Motor neuron (in vitro differentiated cells): ENCODE results near the gene WBP1. TPM values are rescaled to one million over a fixed set of nuclear protein-coding genes. Genes with fewer than 3 reads are reported as not detected.
"Not testable (repeated sequence)": the region's sequence is repeated elsewhere in the genome, so short reads cannot be mapped to it uniquely, and the experiment has no call there.

ENCODE experiments used
- ATAC-seq, 8 experiments: fragments of 200-7000 bp; cut with Tn5 transposase; replicated peaks in 6 of 8; 2 replicates each; pipeline ENCODE4 v1.8.0; 2021; ENCODE audit warnings: mild to moderate bottlenecking in 8 of 8, moderate library complexity in 8 of 8
- H3K27ac ChIP-seq, 2 donors: fragments of 250-450 bp; sonication (Bioruptor Pico); 2 replicates each; pipeline ENCODE4 v1.9.0; 2021; ENCODE audit warnings: antibody characterized with exemption in 2 of 2, mild to moderate bottlenecking in 2 of 2, moderate library complexity in 1 of 2
- H3K4me1 ChIP-seq, 2 donors: fragments of 250-450 bp; sonication (Bioruptor Pico); replicated peaks in 1 of 2; 2 replicates each; pipeline ENCODE4 v1.6.1; 2021; ENCODE audit warnings: antibody characterized with exemption in 2 of 2, mild to moderate bottlenecking in 2 of 2, moderate library complexity in 1 of 2
- H3K4me3 ChIP-seq, 5 donors: fragments of 250-450 bp; sonication (Bioruptor Pico); 2 replicates each; pipeline ENCODE4 v1.9.0; 2021; ENCODE audit warnings: antibody characterized with exemption in 5 of 5, mild to moderate bottlenecking in 5 of 5, moderate library complexity in 4 of 5
- WGBS, 10 experiments: fragments of 450-650 bp; shearing (Covaris generic); methylation state at CpG; one replicate each; pipeline ENCODE4 v1.0.0; 2022; 5-methylcytosine and 5-hydroxymethylcytosine counted together
- in situ Hi-C, 9 experiments: fragments of 400-800 bp; cut with MboI; loops; one replicate each; pipeline ENCODE4 v1.15.0; 2021; ENCODE audit warnings: low sequenced_read_pairs in 9 of 9, low pct_unique_long_range_greater_than_20kb in 2 of 9; ENCODE audit not compliant: unreplicated experiment in 9 of 9
- total RNA-seq, 8 experiments: library from RNA; unstranded; fragments of 300-600 nt; gene quantifications; 2 replicates each; pipeline versions ENCODE4 v1.2.3 to v1.2.4, GENCODE V29; 2022

Gene WBP1
- total RNA-seq, 8 experiments from 2014 or later = 55.2 to 117 (median 99.8) TPM

DNA sequence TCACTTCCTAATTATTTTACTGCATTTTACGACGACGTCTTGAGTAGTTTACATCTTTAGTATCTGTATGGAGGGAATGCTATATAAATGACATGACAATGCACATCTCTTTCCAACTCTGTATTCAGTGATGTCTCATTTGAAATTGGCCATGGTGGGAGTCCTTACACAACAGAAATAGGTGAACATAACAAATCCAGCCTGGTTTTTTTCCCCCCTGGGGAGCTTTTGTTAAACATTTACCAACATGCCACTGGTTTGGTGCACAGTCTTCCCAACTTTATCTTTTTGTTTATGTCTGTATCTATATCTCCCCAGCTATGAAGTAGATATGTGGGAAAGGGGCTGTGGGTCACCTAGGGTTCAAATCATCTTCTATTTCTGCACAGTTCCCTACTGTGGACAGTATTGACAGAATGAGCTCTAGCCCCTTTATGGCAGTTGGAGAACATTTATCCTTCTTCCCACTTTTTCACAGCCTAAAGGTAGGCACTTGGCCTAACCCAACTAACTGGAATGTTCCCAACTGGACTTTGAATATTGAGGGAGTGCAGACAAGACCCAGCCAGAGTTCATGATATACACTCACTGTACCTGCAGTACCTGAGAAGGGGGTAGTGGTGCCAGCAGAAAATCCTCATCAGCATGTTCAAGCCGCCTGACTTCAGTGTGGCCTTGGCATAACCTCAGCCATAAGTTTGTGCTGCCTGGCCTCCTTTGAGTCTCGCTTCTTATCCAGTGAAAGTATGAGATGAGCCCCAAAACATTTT lies 10.8 kb upstream of the WBP1 start:
- Histone ChIP-seq H3K27ac (no peak overlapping the region), H3K4me1 (no peaks in the 10 kb centered on the region), H3K4me3 (no peak overlapping the region)
- in situ Hi-C loops = no loop called here
- 56 to 95% (median 79%) methylated on average over 3 to 5 of the region's 5 CpGs; no CpG with 5 or more reads in 3 of the 10 experiments for WGBS, 10 experiments
- no peak for ATAC-seq

DNA sequence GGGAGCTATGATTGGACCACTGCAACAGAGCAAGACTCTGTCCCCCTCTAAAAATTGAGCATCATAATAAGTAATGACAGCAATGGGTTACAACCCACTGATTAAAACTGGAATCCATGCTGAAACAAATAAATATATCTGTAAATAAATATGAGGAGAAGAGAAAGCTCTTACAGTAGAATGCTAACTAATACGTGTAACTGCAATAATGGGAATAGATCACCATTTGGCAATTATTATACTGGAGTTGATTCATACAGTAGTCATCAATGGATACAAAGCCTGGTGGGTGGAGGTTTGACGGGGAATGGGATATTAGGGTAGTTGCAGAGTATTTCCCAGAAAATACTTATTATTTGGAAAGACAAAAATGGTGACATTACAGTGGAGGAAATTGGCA lies 9.5 kb upstream of the WBP1 start:
- in situ Hi-C loops = no loop called here
- 0 to 93% (median 57%) methylated on average over 1 to 2 of the region's 2 CpGs; no CpG with 5 or more reads in 3 of the 10 experiments for WGBS, 10 experiments
- H3K27ac ChIP-seq = no peak overlapping the region
- ATAC-seq = no peak
- no peaks in the 10 kb centered on the region for H3K4me1 ChIP-seq
- H3K4me3 ChIP-seq = no peak overlapping the region

- no peak for ATAC-seq
- H3K27ac ChIP-seq = no peak overlapping the region
- H3K4me3 ChIP-seq = no peak overlapping the region
- 25 to 73% (median 55%) methylated on average over 1 to 3 of the region's 3 CpGs; no CpG with 5 or more reads in 4 of the 10 experiments for WGBS, 10 experiments
- in situ Hi-C loops = no loop called here
- H3K4me1 ChIP-seq = peaks cover 2 to 4% of the 10 kb centered on the region in 2 donors
Observed at GRCh38 chr2:74450570-74451190, 7.6 kb upstream of the WBP1 start.

DNA sequence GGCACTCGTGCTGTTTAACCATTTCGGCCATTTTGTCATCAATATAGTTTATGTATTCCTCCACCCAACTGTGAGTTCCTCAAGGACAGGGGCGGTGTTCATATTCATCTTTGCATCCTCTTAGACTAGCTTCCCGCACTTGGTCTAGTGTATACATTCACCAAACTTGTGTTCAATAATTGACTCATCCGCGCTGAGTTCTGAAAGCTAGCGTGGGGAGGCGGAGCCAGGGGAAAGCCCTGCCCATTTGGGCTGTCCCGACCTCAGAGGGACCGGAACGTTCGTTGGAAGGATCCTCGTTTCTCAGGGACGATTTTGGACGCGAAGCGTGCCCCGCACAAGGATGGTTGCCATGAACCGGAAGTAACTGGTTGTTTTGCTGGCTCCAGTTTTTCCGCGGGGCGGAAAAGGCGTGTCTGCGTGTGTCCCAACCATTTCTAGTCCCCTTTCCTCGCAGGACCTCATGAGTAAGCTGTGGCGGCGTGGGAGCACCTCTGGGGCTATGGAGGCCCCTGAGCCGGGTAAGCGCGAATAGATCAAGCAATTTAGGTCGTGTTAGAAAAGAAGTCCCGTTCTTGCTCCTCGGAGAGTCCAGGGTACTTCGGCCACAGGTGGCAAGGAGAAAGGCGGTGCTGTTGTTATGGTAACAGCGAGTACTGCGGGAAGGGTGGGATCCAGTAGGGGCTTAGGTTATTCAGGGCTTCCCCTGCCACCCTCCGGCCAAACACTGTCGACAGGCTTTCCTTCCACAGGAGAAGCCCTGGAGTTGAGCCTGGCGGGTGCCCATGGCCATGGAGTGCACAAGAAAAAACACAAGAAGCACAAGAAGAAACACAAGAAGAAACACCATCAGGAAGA lies 3.4 kb upstream of the WBP1 start, which contains the start of gene INO80B:
TSS of gene INO80B (plus strand) at position 434 of the 858 bp plus-strand sequence. CDS start at position 464, 30 bp downstream.
- Histone ChIP-seq H3K4me1 (peaks cover 14 to 16% of the 10 kb centered on the region in 2 donors), H3K4me3 (peak within 1 kb of the TSS; percentile 48 to 79 (median 53)), H3K27ac (peak within 1 kb of the TSS in 1 of 2 donors; percentile 2)
- 1 to 20% (median 5%) methylated on average over 1 to 26 of the region's 40 CpGs for WGBS, 10 experiments
- in situ Hi-C loops = no loop called here
- peak; percentile 42 to 51 (median 46) for ATAC-seq

- ATAC-seq = no peak
- H3K27ac ChIP-seq = peak overlapping the region; percentile 80 to 87
- peaks cover 14 to 16% of the 10 kb centered on the region in 2 donors for H3K4me1 ChIP-seq
- in situ Hi-C loops = no loop called here
- H3K4me3 ChIP-seq = peak overlapping the region; percentile 45 to 81 (median 62)
- 0 to 7% (median 2%) methylated on average over 1 to 7 of the region's 27 CpGs; no CpG with 5 or more reads in 4 of the 10 experiments for WGBS, 10 experiments
Observed at GRCh38 chr2:74457129-74457548, 1.1 kb upstream of the WBP1 start.

- in situ Hi-C loops = no loop called here
Observed at GRCh38 chr2:74457549-74458131, 598 bp upstream of the WBP1 start.

DNA sequence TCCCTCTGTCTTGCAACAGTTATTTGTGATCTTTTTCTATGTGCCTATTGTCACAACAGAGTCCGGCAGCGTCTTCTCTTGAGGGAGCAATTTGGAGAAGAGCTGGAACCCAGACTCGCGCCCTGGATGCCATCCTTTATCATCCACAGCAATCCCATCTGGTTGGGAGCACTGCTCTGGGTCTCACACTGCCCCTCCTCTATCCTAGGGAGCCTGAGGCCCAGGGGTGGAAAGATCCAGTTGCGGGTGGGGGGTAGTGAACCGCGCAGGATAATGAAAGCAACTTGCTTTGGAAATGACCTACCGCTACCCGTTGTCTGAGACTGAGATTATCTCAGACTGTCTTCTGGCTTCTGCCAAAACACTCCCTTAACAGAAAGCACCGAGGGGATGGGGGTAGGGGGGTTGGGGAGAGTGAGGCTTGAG lies 713 bp downstream of the WBP1 start:
- Histone ChIP-seq H3K27ac (peak overlapping the region; percentile 84 to 91), H3K4me1 (peaks cover 18 to 20% of the 10 kb centered on the region in 2 donors), H3K4me3 (peak overlapping the region; percentile 55 to 81 (median 64))
- 0 to 20% (median 1%) methylated on average over 1 to 9 of the region's 10 CpGs; no CpG with 5 or more reads in 6 of the 10 experiments for WGBS, 10 experiments
- in situ Hi-C loops = no loop called here
- no peak for ATAC-seq

More at GRCh38 chr2:74457549-74458131, 598 bp upstream of the WBP1 start:
- 0 to 3% (median 0%) methylated on average over 2 to 6 of the region's 46 CpGs; no CpG with 5 or more reads in 6 of the 10 experiments for WGBS, 10 experiments
- Histone ChIP-seq H3K27ac (peak overlapping the region; percentile 80 to 87), H3K4me3 (peak overlapping the region; percentile 45 to 81 (median 62)), H3K4me1 (peaks cover 14 to 16% of the 10 kb centered on the region in 2 donors)
- ATAC-seq = peak; percentile 5 to 52 (median 40)

DNA sequence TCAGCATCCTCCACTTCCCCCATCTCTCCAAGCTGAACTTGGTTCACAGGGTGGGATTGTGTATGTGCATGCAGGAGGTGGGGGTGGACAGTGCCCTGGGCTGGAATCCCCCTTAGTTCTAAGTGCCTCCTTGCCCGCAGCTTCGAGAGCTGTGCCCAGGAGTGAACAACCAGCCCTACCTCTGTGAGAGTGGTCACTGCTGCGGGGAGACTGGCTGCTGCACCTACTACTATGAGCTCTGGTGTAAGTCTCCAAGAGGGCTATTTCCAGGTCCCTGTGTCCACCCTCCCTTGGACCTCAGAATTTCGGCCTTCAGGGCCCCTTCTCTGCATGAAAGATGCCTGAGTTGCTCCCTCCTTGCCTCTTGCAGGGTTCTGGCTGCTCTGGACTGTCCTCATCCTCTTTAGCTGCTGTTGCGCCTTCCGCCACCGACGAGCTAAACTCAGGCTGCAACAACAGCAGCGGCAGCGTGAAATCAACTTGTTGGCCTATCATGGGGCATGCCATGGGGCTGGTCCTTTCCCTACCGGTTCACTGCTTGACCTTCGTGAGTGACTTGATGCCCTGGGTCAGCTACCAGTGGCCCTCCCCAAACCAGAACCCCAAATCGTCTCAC lies 1.4 kb downstream of the WBP1 start:
- peaks cover 23% of the 10 kb centered on the region in 2 donors for H3K4me1 ChIP-seq

DNA sequence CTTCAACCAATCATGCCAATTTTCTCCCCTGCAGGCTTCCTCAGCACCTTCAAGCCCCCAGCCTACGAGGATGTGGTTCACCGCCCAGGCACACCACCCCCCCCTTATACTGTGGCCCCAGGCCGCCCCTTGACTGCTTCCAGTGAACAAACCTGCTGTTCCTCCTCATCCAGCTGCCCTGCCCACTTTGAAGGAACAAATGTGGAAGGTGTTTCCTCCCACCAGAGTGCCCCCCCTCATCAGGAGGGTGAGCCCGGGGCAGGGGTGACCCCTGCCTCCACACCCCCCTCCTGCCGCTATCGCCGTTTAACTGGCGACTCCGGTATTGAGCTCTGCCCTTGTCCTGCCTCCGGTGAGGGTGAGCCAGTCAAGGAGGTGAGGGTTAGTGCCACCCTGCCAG lies 1.9 kb downstream of the WBP1 start:
- H3K4me3 ChIP-seq, H3K27ac ChIP-seq, in situ Hi-C loops, ATAC-seq: not testable (repeated sequence)
- no CpG with 5 or more reads among the region's 10 CpGs for WGBS, 10 experiments
- H3K4me1 ChIP-seq = peaks cover 23% of the 10 kb centered on the region in 2 donors

More for the DNA sequence above, 1.4 kb downstream of the WBP1 start:
- in situ Hi-C loops, ATAC-seq, H3K27ac ChIP-seq: not testable (repeated sequence)
- peak overlapping the region in 3 of 5 donors; percentile 62 to 68 (median 64) for H3K4me3 ChIP-seq
- WGBS, 10 experiments = 41 to 100% (median 76%) methylated on average over 3 to 8 of the region's 13 CpGs; no CpG with 5 or more reads in 4 of the 10 experiments

- no peak overlapping the region for H3K4me3 ChIP-seq
- no peak overlapping the region for H3K27ac ChIP-seq
- ATAC-seq = no peak
- H3K4me1 ChIP-seq = peaks cover 16 to 20% of the 10 kb centered on the region in 2 donors
- WGBS, 10 experiments = 76 to 98% (median 88%) methylated on average over 1 to 20 of the region's 27 CpGs; no CpG with 5 or more reads in 4 of the 10 experiments
- in situ Hi-C loops = no loop called here
Observed at GRCh38 chr2:74461187-74462053, 3.2 kb downstream of the WBP1 start.

DNA sequence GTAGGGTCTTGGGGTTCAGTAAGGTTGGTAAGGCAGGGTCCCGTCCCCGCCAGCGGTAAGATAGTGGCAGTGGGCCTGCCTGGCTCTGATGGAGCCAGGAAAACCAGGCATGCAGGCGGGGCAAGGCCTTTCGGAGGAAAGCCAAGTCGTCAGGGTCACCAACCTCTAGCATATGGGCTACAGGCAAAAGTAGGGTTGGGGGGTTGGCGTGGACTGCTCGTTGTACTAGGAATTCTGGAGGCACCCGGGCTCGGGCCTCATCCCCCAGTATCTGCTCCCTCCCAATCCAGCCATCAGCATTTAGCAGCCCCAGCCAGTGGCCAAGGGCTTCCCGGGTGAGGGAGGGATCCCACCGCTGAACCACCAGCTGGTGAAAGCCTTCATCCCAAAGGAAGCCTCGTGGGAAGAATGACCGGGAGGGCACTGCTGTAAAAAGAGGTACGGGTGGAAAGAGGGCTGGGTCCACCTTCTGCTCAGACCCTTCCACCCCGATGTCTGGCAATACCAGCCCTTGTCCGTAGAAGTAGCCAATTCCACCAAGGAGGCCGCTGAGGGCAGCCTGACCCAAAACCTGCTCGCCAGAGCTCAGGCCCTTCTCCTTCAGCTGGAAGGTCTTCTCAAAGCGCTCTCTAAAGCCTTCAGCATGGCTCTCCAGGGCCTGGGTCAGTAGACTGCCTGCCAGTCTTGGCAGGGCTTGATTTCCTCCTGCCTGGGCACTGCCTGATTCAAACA lies 4.0 kb downstream of the WBP1 start:
- in situ Hi-C loops = no loop called here
- 60 to 100% (median 84%) methylated on average over 1 to 11 of the region's 20 CpGs; no CpG with 5 or more reads in 2 of the 10 experiments for WGBS, 10 experiments
- no peak overlapping the region for H3K27ac ChIP-seq

More for the DNA sequence above, 4.0 kb downstream of the WBP1 start:
- Histone ChIP-seq H3K4me1 (peaks cover 11 to 16% of the 10 kb centered on the region in 2 donors), H3K4me3 (no peak overlapping the region)
- ATAC-seq = no peak
